Measurements from ENCODE around the gene AGBL3. TPM values are rescaled to one million over a fixed set of nuclear protein-coding genes. Genes with fewer than 3 reads are reported as not detected.

AGBL3 gene
- total RNA-seq, 1 donor from 2014 or later = 4.9 TPM

DNA sequence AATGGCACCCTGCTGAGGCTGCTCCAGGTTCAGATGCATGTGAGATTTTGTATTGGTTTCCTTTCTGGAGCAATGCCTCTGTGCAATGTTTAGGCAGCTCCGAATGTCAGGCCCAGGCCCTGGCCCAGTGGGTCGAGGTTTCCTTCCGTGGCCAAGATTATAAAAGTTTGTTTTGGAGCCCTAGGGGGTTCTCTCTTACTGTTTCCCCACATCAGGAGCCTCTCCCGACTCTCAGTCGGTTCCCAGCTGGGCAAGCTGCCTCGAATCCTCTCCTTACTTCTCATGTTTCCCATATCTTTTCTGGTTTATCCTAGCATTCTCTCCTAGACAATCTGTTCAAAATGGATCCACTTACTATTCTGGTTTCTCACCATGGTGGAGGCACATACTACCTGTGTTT, 172.6 kb downstream of the AGBL3 start:
- H3K4me1 ChIP-seq = peaks cover 34% of the 10 kb centered on the region
- H3K36me3 ChIP-seq = no peaks in the 10 kb centered on the region
- DNase-seq (ENCODE audit: extremely low spot score in 2 of 2) = no peak
- H3K4me3 ChIP-seq = no peak overlapping the region
- TF ChIP-seq POLR2A (IDR thresholded peaks at IDR 0.05) (no peak), POLR2AphosphoS5 (IDR thresholded peaks at IDR 0.05; ENCODE audit: insufficient read depth in 1 of 2, low read depth in 1 of 2) (no peak), CTCF (IDR thresholded peaks at IDR 0.05) (no peak)
- intact Hi-C loops (cut with DNase I) = no loop called here
- H3K9me3 ChIP-seq = peaks cover 4% of the 10 kb centered on the region
- no peaks in the 10 kb centered on the region for H3K27me3 ChIP-seq
- peak overlapping the region; percentile 56 for H3K27ac ChIP-seq

DNA sequence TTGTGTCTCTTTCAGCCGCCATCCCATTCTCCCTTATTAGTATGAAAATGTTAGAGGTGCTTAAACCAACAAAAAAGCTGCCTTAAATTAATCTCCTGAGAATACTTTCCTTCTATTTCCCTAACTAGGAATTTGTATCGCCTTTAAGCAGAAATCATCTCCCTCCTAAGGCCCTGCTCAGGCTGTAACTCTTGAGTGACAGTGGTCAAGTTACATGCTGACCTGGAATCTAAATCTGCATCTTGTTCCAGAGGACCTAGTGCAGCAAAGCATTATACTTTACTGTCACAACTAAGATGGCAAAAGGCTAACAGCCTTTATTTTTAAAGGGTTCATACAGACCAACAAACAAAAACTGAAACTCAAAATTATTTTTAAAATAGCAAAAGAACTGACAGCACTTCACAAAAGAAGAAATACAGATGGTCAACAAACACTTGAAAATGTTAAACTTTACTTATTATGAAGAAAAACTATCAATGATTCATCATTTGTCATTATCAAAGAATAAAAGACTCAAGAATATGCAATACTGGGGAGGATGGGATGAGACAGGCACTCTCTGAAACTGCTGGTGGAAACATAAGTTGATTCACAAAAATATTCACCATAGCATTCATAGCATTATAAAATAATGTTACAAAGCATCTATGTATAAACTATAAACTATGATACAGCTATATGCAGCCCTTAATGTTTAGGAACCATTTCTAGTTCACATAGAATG, 173.2 kb downstream of the AGBL3 start:
- Histone ChIP-seq H3K9me3 (peaks cover 4% of the 10 kb centered on the region), H3K36me3 (no peaks in the 10 kb centered on the region), H3K4me1 (peaks cover 34% of the 10 kb centered on the region), H3K27ac (peak overlapping the region; percentile 56), H3K27me3 (no peaks in the 10 kb centered on the region), H3K4me3 (no peak overlapping the region)
- TF ChIP-seq POLR2A (IDR thresholded peaks at IDR 0.05) (no peak), POLR2AphosphoS5 (IDR thresholded peaks at IDR 0.05; ENCODE audit: insufficient read depth in 1 of 2, low read depth in 1 of 2) (no peak), CTCF (IDR thresholded peaks at IDR 0.05) (no peak)
- DNase-seq (ENCODE audit: extremely low spot score in 2 of 2) = no peak
- intact Hi-C loops (cut with DNase I) = loop anchor here (10.0 kb wide), 1 partner anchor 475 kb away; no protein-coding TSS in a partner anchor

- intact Hi-C loops (cut with DNase I) = loop anchor here (10.0 kb wide), 1 partner anchor 475 kb away; no protein-coding TSS in a partner anchor
- H3K4me1 ChIP-seq = peaks cover 34% of the 10 kb centered on the region
- H3K9me3 ChIP-seq = peaks cover 4% of the 10 kb centered on the region
- no peaks in the 10 kb centered on the region for H3K27me3 ChIP-seq
- H3K27ac ChIP-seq = peak overlapping the region; percentile 56
- no peak for TF ChIP-seq CTCF (IDR thresholded peaks at IDR 0.05)
- peak in 1 of 2 donors; percentile 76 for TF ChIP-seq POLR2AphosphoS5 (IDR thresholded peaks at IDR 0.05; ENCODE audit: insufficient read depth in 1 of 2, low read depth in 1 of 2)
- no peaks in the 10 kb centered on the region for H3K36me3 ChIP-seq
- no peak overlapping the region for H3K4me3 ChIP-seq
- no peak for DNase-seq (ENCODE audit: extremely low spot score in 2 of 2)
Measured at GRCh38 chr7:135160098-135160857, 174.0 kb downstream of the AGBL3 start.

GRCh38 chr7:135160858-135161653, 174.7 kb downstream of the AGBL3 start:
- H3K4me3 ChIP-seq = no peak overlapping the region
- H3K27me3 ChIP-seq = no peaks in the 10 kb centered on the region
- no peaks in the 10 kb centered on the region for H3K9me3 ChIP-seq
- intact Hi-C loops (cut with DNase I) = loop anchor here (10.0 kb wide), 1 partner anchor 476 kb away; no protein-coding TSS in a partner anchor
- TF ChIP-seq POLR2AphosphoS5 (IDR thresholded peaks at IDR 0.05; ENCODE audit: insufficient read depth in 1 of 2, low read depth in 1 of 2) = no peak
- no peak for TF ChIP-seq POLR2A (IDR thresholded peaks at IDR 0.05)
- TF ChIP-seq CTCF (IDR thresholded peaks at IDR 0.05) = no peak
- H3K36me3 ChIP-seq = no peaks in the 10 kb centered on the region
- H3K27ac ChIP-seq = peak overlapping the region; percentile 56
- no peak for DNase-seq (ENCODE audit: extremely low spot score in 2 of 2)
- H3K4me1 ChIP-seq = peaks cover 34% of the 10 kb centered on the region
